Activated CD4-positive, alpha-beta T cell treated with anti-CD3 and anti-CD28 coated beads, Interleukin-2, Interleukin-4, amounts not matched to agents 100 ng/mL and 50 ng/mL, durations not matched to agents 16 hours and 8 hours (primary cell): ENCODE measurements around the gene CTSC.

Experiments used
- DNase-seq: peaks from one replicate; pipeline ENCODE4 v3.0.0-alpha.2; 2020; ENCODE audit warnings: low spot score

CTSC gene

GRCh38 chr11:88317536-88317935 is 20.0 kb downstream of the CTSC start:
- no peak for DNase-seq

- DNase-seq = no peak
Measured at GRCh38 chr11:88315981-88316441, 21.5 kb downstream of the CTSC start.

GRCh38 chr11:88315015-88315414 is 22.5 kb downstream of the CTSC start:
- DNase-seq = no peak

GRCh38 chr11:88313441-88313840 is 24.1 kb downstream of the CTSC start:
- DNase-seq = no peak

- DNase-seq = no peak
Measured at GRCh38 chr11:88312628-88313027, 24.9 kb downstream of the CTSC start.

- DNase-seq = no peak
Measured at GRCh38 chr11:88310246-88310645, 27.3 kb downstream of the CTSC start.

GRCh38 chr11:88308576-88308975 is 29.0 kb downstream of the CTSC start:
- no peak for DNase-seq

GRCh38 chr11:88307749-88308425 is 29.6 kb downstream of the CTSC start:
- DNase-seq = no peak

GRCh38 chr11:88306785-88307184 is 30.8 kb downstream of the CTSC start:
- DNase-seq = no peak

GRCh38 chr11:88305430-88305829 is 32.1 kb downstream of the CTSC start:
- no peak for DNase-seq

GRCh38 chr11:88304352-88304751 is 33.2 kb downstream of the CTSC start:
- no peak for DNase-seq

GRCh38 chr11:88303037-88303436 is 34.5 kb downstream of the CTSC start:
- DNase-seq = peak; percentile 23

GRCh38 chr11:88301488-88302140 is 35.9 kb downstream of the CTSC start:
- peak; percentile 19 for DNase-seq

- peak; percentile 16 for DNase-seq
Measured at GRCh38 chr11:88300888-88301487, 36.5 kb downstream of the CTSC start.

GRCh38 chr11:88297863-88298262 is 39.7 kb downstream of the CTSC start:
- DNase-seq = no peak

GRCh38 chr11:88297421-88297820 is 40.1 kb downstream of the CTSC start:
- DNase-seq = no peak

- DNase-seq = no peak
Measured at GRCh38 chr11:88295028-88295427, 42.5 kb downstream of the CTSC start.

- no peak for DNase-seq
Measured at GRCh38 chr11:88293931-88294330, 43.6 kb downstream of the CTSC start.

GRCh38 chr11:88292171-88292843 is 45.2 kb downstream of the CTSC start:
- no peak for DNase-seq

- DNase-seq = no peak
Measured at GRCh38 chr11:88288560-88288959, 49.0 kb downstream of the CTSC start.

- no peak for DNase-seq
Measured at GRCh38 chr11:88284336-88285050, 53.0 kb downstream of the CTSC start.
